K562 (cell line): ENCODE measurements around the gene ELMO3. TPM values are rescaled to one million over a fixed set of nuclear protein-coding genes. Genes with fewer than 3 reads are reported as not detected.

ENCODE experiments used
- CBFA2T3 ChIP-seq: fragments of 450-650 bp; IDR thresholded peaks from 2 replicates; pipeline ENCODE4 v1.6.1; 2017
- CCNT2 ChIP-seq: IDR thresholded peaks from 2 replicates; pipeline ENCODE4 v1.6.1; 2011; ENCODE audit warnings: borderline replicate concordance, low read depth, mild to moderate bottlenecking, moderate library complexity, mixed read lengths, low read length; ENCODE audit not compliant: insufficient read length; ENCODE audit errors: extremely low read depth
- CHD4 ChIP-seq: fragments of 200-600 bp; sonication (generic); IDR thresholded peaks from 3 replicates; pipeline ENCODE4 v1.6.1; 2012; ENCODE audit warnings: low read depth, mild to moderate bottlenecking, mixed read lengths, low read length, inconsistent platforms; ENCODE audit not compliant: insufficient read depth, insufficient replicate concordance, poor library complexity, severe bottlenecking
- EGR1 ChIP-seq: fragments of 450-650 bp; conservative IDR thresholded peaks from 2 replicates; pipeline ENCODE4 v1.6.1; 2017; ENCODE audit warnings: mild to moderate bottlenecking
- GABPB1 ChIP-seq: sonication (generic); formaldehyde crosslinking; IDR thresholded peaks from 2 replicates; pipeline ENCODE4 v1.8.0; 2022; ENCODE audit warnings: mild to moderate bottlenecking, missing genetic modification reagents
- HDAC2 ChIP-seq: fragments of 450-650 bp; IDR thresholded peaks from 2 replicates; pipeline ENCODE4 v1.6.1; 2016; ENCODE audit warnings: mild to moderate bottlenecking
- MAFK ChIP-seq: IDR thresholded peaks from 2 replicates; pipeline ENCODE4 v1.6.1; 2011; ENCODE audit warnings: low read length, improper control_type of control experiment
- NR4A1 ChIP-seq, 2 experiments: fragments of 250-450 bp in 1 of 2; fragments of 450-650 bp in 1 of 2; sonication (Bioruptor Pico) in 1 of 2; IDR thresholded peaks; 2 replicates each; pipeline versions ENCODE4 v1.4.0 to v1.6.1; 2016 to 2020; ENCODE audit warnings: mild to moderate bottlenecking in 2 of 2, missing compliant biosample characterization in 1 of 2, missing genetic modification characterization in 1 of 2, moderate library complexity in 1 of 2
- OTX1 ChIP-seq: fragments of 450-650 bp; formaldehyde crosslinking; IDR thresholded peaks from 2 replicates; pipeline ENCODE4 v1.4.0; 2022; ENCODE audit warnings: mild to moderate bottlenecking
- PCBP1 ChIP-seq: fragments of 200-400 bp; formaldehyde crosslinking; IDR thresholded peaks from 2 replicates; pipeline ENCODE4 v1.6.1; 2018; ENCODE audit warnings: mild to moderate bottlenecking, low read depth, low read length; ENCODE audit not compliant: poor library complexity, severe bottlenecking
- SIN3B ChIP-seq: fragments of 450-650 bp; IDR thresholded peaks from 2 replicates; pipeline ENCODE4 v1.6.1; 2017; ENCODE audit warnings: low read depth, mild to moderate bottlenecking, moderate library complexity
- TCF7L2 ChIP-seq: fragments of 150-350 bp; IDR thresholded peaks from 2 replicates; pipeline ENCODE4 v1.6.1; 2016; ENCODE audit warnings: low read depth, mild to moderate bottlenecking, low read length, moderate library complexity
- UBTF ChIP-seq, 2 experiments: IDR thresholded peaks; 2 replicates each; pipeline ENCODE4 v1.6.1; 2012; ENCODE audit warnings: improper control_type of control experiment in 2 of 2, low read depth in 2 of 2, low read length in 2 of 2, borderline replicate concordance in 1 of 2
- ZNF175 ChIP-seq: fragments of 200-800 bp; sonication (Bioruptor generic); IDR thresholded peaks from 2 replicates; pipeline ENCODE4 v1.6.1; 2016; ENCODE audit warnings: low read depth, mild to moderate bottlenecking, missing genetic modification characterization, missing compliant biosample characterization
- ZNF184 ChIP-seq: sonication (generic); formaldehyde crosslinking; IDR thresholded peaks from 2 replicates; pipeline ENCODE4 v1.5.0; 2020; ENCODE audit warnings: missing genetic modification reagents
- ZNF280A ChIP-seq: fragments of 450-650 bp; IDR thresholded peaks from 2 replicates; pipeline ENCODE4 v1.6.1; 2018; ENCODE audit warnings: mild to moderate bottlenecking, low read depth; ENCODE audit not compliant: partially characterized antibody
- ZNF57 ChIP-seq: fragments of 450-650 bp; formaldehyde crosslinking; IDR thresholded peaks from 2 replicates; pipeline ENCODE4 v1.4.0; 2020; ENCODE audit warnings: mild to moderate bottlenecking, moderate library complexity
- polyA plus RNA-seq, 8 experiments: library from polyadenylated mRNA; depleted of rRNA in 4 of 8; stranded (reverse) in 5 of 8; unstranded in 3 of 8; fragments of >200 nt; fragmentation: Nextera tagmentation in 2 of 8; fragmentation: Illumina TruSeq in 1 of 8; extraction: Ambion mirVana in 2 of 8; extraction: Trizol in 1 of 8; gene quantifications; 2 replicates each; pipeline versions ENCODE4 v1.2.1 to v1.2.3, GENCODE V29; 2011 to 2014; ENCODE audit warnings: inconsistent platforms in 1 of 8, missing spikeins in 1 of 8
- total RNA-seq, 7 experiments: library from RNA; depleted of rRNA in 6 of 7; stranded (reverse); fragments of >200 nt in 6 of 7; fragmentation: Illumina TruSeq in 2 of 7; extraction: Trizol in 2 of 7; gene quantifications; 2 replicates each; pipeline versions ENCODE4 v1.2.1 to v1.2.3, GENCODE V29; 2011 to 2021; ENCODE audit warnings: low replicate concordance in 1 of 7
- TF ChIP-seq, protein P1 (sequence below): fragments of 250-450 bp; sonication (Bioruptor Pico); IDR thresholded peaks from 2 replicates; pipeline ENCODE4 v1.4.0; 2020
- TF ChIP-seq, protein P2 (sequence below): fragments of 250-450 bp; sonication (Bioruptor Pico); IDR thresholded peaks from 2 replicates; pipeline ENCODE4 v1.9.0; 2021; ENCODE audit warnings: mild to moderate bottlenecking, inconsistent platforms

ELMO3 gene
- total and polyA plus RNA-seq, 9 of the 15 experiments (the other 6 are each of a cell fraction or from before 2014, with no cell fraction given), result 0.04 to 5.1 (median 1.5) TPM

- no peak for TF ChIP-seq CHD4
- no peak for TF ChIP-seq ZNF280A
- no peak for TF ChIP-seq ZNF175 (CRISPR knock-in tag)
- TF ChIP-seq EGR1, result peak; percentile 50
- TF ChIP-seq HDAC2, result no peak
- peak; percentile 35; the same call in 1 of the 2 replicates for TF ChIP-seq MAFK
- TF ChIP-seq ZNF57 (CRISPR knock-in tag), result no peak
- no peak for TF ChIP-seq GABPB1 (CRISPR knock-in tag)
- TF ChIP-seq CBFA2T3, result peak; percentile 50; the same call in 1 of the 2 replicates
- no peak for TF ChIP-seq ZNF184 (CRISPR knock-in tag)
- no peak for TF ChIP-seq CCNT2
- no peak for TF ChIP-seq PCBP1
- no peak for TF ChIP-seq OTX1 (CRISPR knock-in tag)
- no peak for TF ChIP-seq UBTF (IDR thresholded peaks at IDR 0.05; ENCODE audit: borderline replicate concordance in 1 of 2, low read depth in 2 of 2, low read length in 2 of 2)
- TF ChIP-seq, protein P1, sequence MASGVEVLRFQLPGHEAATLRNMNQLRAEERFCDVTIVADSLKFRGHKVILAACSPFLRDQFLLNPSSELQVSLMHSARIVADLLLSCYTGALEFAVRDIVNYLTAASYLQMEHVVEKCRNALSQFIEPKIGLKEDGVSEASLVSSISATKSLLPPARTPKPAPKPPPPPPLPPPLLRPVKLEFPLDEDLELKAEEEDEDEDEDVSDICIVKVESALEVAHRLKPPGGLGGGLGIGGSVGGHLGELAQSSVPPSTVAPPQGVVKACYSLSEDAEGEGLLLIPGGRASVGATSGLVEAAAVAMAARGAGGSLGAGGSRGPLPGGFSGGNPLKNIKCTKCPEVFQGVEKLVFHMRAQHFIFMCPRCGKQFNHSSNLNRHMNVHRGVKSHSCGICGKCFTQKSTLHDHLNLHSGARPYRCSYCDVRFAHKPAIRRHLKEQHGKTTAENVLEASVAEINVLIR, result no peak
- TF ChIP-seq NR4A1 (CRISPR knock-in tag; IDR thresholded peaks at IDR 0.05), result no peak
- no peak for TF ChIP-seq NR4A1 (tag; IDR thresholded peaks at IDR 0.05)
- TF ChIP-seq, protein P2, sequence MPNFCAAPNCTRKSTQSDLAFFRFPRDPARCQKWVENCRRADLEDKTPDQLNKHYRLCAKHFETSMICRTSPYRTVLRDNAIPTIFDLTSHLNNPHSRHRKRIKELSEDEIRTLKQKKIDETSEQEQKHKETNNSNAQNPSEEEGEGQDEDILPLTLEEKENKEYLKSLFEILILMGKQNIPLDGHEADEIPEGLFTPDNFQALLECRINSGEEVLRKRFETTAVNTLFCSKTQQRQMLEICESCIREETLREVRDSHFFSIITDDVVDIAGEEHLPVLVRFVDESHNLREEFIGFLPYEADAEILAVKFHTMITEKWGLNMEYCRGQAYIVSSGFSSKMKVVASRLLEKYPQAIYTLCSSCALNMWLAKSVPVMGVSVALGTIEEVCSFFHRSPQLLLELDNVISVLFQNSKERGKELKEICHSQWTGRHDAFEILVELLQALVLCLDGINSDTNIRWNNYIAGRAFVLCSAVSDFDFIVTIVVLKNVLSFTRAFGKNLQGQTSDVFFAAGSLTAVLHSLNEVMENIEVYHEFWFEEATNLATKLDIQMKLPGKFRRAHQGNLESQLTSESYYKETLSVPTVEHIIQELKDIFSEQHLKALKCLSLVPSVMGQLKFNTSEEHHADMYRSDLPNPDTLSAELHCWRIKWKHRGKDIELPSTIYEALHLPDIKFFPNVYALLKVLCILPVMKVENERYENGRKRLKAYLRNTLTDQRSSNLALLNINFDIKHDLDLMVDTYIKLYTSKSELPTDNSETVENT (CRISPR knock-in tag), result no peak
- no peak for TF ChIP-seq TCF7L2
- TF ChIP-seq SIN3B, result no peak
Measured at GRCh38 chr16:67170168-67170948, 28.6 kb upstream of the ELMO3 start, which contains the start of gene NOL3 (continued).
